Left lobe of liver (tissue), 2 donors: ENCODE results near the gene MNT. TPM values are rescaled to one million over a fixed set of nuclear protein-coding genes. Genes with fewer than 3 reads are reported as not detected.
A peak's percentile ranks its signal among the peaks of the same experiment; 100 is the strongest.
"Not testable (repeated sequence)": the region's sequence is repeated elsewhere in the genome, so short reads cannot be mapped to it uniquely, and the experiment has no call there.

ENCODE experiments used
- ATAC-seq: fragments of 200-7000 bp; cut with Tn5 transposase; one replicate; pipeline ENCODE4 v1.9.1; 2020; ENCODE audit warnings: mild to moderate bottlenecking, moderate library complexity
- DNase-seq: peaks from one replicate; pipeline ENCODE4 v3.0.0-alpha.2; 2020; ENCODE audit warnings: low spot score
- total RNA-seq: library from RNA; stranded (reverse); gene quantifications from one replicate; pipeline ENCODE4 v1.2.1, GENCODE V29; 2021
- donor health status: DM: no; HTN: no; CAD: no; lungs with moderate emphysema.
- donor health status: DM: no; HTN: yes; CAD: no.

Gene MNT
- total RNA-seq = 8.6 TPM

- DNase-seq (peak; percentile 95), ATAC-seq (peak; percentile 67)
Measured at GRCh38 chr17:2400877-2401425, at the start of gene MNT. TSS of gene MNT (minus strand) at chr17:2401060. CDS start at chr17:2400712, 348 bp downstream.

DNA sequence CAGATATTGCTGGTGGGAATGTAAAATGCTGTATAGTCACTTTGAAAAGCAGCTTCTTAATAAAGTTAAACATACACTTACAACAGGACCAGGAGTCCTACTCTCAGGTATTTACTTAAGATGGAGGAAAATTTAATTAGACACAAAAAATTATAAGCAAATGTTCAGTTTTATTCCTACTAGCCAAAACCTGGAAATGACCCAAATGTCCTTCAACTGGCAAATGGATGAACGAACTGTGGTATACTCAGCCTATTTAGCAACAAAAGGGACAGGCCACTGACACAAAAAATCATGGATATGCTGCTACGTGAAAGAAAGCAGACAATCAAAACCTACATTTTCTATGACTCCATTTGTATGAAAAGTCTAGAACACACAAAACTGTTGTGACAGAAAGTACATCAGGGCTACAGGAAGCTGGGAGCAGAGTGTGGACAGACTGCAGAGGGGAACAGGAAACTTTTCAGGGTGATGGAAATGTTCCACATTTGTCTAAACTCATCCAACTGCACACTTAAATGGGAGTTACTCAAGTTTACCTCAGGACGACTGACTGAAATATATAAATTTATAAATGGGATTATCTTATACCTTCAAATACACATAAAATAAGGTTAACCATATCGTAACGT lies 49.3 kb upstream of the MNT start:
- no peak for DNase-seq
- no peak for ATAC-seq

DNA sequence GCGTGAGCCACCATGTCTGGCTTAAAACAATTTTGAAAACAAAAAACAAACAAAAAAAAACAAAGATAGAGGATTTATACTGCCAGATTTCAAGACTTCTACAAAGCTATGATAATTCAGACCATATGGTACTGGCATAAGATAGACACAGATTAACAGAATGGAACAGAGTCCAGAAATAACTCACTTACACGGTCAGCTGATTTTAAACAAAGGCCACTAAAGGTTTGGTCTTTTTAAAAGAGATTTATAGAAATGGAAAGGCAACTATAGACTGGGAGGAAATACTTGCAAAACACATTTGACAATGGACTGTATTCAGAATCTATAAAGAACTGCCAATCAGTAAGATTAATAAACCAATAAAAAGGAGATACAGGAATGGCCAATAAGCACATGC lies 48.6 kb upstream of the MNT start:
- no peak for ATAC-seq
- DNase-seq = no peak

DNA sequence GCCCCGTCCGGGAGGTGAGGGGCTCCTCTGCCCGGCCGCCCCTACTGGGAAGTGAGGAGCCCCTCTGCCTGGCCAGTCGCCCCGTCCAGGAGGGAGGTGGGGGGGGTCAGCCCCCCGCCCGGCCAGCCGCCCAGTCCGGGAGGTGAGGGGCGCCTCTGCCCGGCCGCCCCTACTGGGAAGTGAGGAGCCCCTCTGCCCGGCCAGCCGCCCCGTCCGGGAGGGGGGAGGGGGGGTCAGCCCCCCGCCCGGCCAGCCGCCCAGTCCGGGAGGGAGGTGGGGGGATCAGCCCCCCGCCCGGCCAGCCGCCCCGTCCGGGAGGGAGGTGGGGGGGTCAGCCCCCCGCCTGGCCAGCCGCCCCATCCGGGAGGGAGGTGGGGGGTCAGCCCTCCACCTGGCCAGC lies 46.6 kb upstream of the MNT start:
- ATAC-seq, DNase-seq: not testable (repeated sequence)

DNA sequence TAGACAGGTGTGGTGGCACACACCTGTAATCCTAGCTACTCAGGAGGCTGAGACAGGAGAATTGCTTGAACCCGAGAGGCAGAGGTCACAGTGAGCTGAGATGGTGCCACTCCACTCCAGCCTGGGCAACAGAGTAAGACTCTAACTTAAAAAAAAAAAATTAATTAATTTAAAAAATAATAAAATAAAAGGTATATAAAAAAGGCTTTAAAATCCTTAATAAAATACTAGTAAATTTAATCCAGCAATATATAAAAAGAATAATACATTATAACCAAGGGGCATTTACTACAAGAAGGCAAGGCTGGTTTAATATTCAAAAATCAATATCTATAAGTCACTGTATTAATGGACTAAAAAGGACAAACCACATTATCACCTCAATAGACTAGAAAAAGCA lies 44.8 kb upstream of the MNT start:
- DNase-seq (no peak), ATAC-seq (no peak)

DNA sequence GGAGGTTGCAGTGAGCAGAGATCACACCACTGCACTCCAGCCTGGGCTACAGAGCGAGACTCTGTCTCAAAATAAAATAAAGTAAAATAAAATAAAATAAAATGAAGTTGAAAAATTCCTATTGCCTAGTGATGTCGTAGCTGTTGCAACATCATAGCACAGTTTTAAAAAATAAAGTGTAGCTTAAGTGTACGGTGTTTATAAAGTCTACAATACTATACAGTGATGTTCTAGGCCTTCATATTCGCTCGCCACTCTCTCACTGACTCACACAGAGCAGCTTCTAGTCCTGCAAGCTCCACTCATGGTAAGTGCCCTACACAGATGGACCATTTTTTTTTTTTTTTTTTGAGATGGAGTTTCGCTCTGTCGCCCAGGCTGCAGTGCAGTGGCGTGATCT lies 43.5 kb upstream of the MNT start:
- DNase-seq = no peak
- ATAC-seq = no peak

DNA sequence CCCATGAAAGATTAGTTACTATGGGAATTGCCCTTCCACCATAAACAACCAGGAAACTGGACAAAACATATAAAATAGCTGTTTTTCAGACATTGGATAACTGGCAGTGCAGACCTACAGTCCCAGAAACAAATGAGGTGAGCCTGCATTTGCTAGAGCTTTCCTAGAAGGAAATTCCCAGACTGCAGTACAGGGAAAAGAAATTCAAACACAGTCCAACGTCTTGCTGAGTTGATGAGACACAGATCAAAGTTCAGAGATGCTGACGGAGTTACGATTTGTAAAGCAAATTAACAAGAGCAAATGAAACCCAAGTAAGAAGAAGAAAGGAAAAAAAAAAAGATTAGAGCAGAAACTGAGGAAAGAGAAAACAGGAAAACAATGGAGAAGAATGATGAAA lies 41.3 kb upstream of the MNT start:
- ATAC-seq (no peak), DNase-seq (no peak)

DNA sequence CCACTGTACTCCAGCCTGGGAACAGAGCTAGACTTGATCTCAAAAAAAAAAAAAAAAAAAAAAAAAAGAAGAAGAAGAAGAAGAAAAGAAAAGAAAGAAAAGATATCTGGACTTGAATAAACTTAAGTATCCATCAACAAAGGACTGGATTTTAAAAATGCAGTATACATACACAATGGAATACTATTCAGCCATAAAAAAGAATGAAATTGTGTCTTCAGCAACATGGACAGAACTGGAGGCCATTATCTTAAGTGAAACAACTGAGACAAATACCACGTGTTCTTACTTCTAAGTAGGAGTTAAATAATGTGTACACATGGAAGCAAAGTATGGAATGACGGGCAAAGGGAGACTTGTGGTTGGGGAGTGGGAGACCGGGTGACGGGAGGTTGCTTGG lies 40.1 kb upstream of the MNT start:
- ATAC-seq (no peak), DNase-seq (no peak)

DNA sequence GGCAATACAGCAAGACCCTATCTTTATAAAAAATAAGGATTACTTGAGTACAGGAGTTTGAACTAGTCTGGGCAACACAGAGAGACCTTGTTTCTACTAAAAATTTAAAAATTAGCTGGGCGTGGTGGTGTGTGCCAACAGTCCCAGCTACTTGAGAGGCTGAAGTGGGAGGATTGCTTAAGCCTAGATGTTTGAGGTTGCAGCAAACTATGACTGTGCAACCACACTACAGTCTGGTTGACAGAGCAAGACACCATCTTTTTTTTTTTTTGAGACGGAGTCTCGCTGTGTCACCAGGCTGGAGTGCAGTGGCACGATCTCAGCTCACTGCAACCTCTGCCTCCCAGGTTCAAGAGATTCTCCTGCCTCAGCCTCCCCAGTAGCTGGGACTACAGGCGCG lies 39.1 kb upstream of the MNT start:
- not testable (repeated sequence) for DNase-seq

GRCh38 chr17:2438823-2439222 lies 38.0 kb upstream of the MNT start:
- DNase-seq = no peak
- ATAC-seq = no peak

More for the DNA sequence above, 39.1 kb upstream of the MNT start:
- ATAC-seq = not testable (repeated sequence)

DNA sequence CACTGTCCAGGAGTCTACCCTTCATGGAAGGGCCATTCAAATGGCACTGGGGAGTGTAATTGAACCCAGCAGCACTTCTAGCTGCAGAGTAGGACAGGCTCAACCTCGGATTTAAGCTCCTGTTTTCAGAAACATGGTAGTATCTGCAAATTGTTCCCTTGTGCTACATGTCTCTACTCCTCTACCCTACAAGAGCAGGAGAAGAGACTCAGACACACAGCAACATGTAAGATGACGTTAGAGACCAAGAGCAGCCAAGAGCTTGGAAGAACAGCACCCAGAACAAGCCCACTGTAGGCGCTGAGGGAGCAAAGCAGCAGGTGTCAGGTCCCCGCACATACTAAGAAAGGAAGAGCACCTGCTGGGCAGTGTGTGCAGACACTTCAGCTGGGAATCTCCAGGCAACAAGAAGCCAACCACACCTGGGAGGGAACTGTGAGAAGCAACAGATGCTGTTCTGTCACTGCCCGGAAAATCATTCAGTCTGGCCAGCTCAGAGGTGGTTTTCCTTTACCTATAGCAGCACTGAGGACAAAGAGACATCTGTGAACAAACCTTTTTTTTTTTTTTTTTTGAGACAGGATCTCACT lies 35.6 kb upstream of the MNT start:
- DNase-seq (no peak), ATAC-seq (no peak)

DNA sequence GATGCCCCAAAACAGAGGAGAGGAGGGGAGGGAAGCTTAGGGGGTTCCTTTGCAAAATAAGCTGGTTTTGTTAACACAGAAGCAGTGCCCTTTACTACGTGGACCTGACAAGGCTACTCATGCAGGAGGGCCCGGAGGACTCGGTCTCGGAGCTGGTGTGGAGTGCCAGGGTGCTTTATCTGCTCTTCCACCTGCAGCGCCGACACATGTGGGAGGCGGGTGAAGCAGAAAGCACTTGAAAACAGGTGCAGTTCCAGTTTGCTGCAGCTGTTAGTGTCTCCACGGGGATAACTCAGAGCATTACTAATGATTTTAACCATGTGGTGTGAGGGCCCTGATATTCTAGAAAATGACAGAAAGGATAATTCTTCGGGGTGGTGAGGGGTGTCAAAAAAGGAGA lies 35.0 kb upstream of the MNT start:
- DNase-seq (no peak), ATAC-seq (no peak)

GRCh38 chr17:2435181-2435741 lies 34.4 kb upstream of the MNT start:
- no peak for DNase-seq
- no peak for ATAC-seq

DNA sequence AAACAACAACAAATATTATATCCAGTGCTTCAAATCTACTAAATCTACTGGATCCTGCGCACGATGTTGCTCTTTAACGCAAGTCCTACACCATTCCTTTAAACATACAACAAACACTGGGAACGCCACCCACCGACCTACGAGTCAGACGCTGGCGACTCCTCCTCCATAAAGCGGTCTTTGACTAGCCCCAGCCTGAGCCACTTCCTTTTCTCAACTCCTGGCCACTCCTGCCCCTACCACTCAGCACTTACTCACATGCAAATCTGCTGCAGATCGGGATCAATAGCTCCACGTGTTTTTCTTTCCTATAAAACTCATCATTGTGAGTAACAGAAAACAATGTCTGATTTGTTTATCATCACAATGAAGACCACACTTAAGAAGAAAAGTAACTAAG lies 32.8 kb upstream of the MNT start:
- ATAC-seq (no peak), DNase-seq (no peak)

DNA sequence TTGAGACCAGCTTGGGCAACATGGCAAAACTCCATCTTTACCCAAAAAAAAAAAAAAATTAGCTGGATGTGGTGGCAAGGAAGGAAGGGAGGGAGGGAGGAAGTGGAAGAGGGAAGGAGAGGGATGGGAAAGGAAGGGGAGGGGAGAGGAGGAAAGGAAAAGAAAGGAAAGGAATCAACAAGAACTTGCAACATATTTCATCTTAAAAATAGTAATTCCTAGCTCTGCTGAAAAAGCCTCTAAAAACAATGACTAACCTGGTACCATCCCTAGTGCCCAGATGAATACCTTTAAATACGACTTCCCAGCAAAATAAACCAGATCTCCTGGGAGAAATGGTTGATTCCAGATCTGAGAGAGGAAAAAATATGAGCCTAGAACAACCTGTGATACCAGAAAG lies 27.1 kb upstream of the MNT start:
- ATAC-seq = no peak
- no peak for DNase-seq

DNA sequence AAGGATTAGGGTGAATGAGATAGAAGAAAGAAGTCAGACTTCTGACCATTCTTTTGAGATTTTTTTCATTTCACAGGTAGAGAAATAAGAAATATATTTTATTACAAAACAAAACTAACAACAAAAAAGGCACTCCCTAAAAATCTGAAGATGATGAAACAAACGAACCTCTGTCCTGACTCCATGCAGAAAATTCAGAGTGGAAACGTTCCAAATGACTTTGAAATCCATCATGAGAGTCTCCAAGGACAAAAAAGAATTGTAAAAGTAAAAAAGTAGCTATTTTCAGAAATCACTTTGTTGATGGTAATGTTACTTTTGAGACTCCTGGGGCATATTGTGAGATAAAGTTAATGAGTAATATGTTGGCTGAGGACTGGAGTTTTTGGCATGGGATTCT lies 26.4 kb upstream of the MNT start:
- no peak for DNase-seq
- no peak for ATAC-seq

GRCh38 chr17:2423271-2423670 lies 22.4 kb upstream of the MNT start:
- ATAC-seq (no peak), DNase-seq (no peak)

GRCh38 chr17:2421315-2422147 lies 20.7 kb upstream of the MNT start:
- ATAC-seq = peak; percentile 56
- DNase-seq = no peak

DNA sequence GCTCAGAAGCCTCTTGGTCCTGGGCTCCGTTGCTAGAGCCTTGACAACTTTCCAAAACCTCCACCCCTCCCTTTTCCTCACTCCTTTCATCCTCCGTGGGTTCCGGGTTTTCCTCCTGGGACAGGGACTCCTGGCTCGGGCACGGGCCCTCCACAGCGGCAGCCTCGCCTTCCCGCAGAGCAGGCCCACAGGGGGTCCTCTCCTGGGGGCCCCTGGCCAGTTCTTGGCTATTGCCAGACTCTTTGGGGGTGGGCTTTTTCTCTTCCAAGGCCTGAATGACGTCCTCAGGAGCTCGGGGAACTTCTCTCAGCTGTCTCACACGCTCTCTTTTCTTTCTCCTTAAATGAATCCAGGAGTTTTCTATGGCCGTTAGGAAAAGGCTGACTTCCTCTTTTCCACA lies 19.3 kb upstream of the MNT start:
- no peak for ATAC-seq

GRCh38 chr17:2419486-2419885 lies 18.6 kb upstream of the MNT start:
- ATAC-seq (no peak), DNase-seq (no peak)

More for the DNA sequence above, 19.3 kb upstream of the MNT start:
- DNase-seq = no peak

DNA sequence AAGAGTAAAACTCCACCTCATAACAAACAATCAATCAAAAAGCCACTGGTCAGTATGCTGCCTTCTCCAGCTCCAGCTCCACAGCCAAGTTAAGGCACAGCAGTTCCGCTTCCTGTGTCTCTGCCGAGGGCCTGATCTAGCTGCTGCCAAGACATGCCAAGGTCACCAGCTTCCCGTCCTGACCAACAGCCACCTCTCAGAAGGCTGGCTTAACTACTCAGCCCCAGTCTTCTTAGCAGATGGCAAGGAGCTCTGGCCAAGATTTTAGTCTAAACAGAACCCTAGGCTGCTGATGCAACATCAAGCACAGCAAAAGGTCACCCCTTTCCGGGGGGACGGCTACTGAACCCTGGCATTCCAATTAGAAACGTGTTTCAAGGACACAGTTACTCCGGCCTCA lies 17.7 kb upstream of the MNT start:
- peak; percentile 21 for ATAC-seq
- DNase-seq = no peak
